Measurements from ENCODE around the gene ATOH8. TPM values are rescaled to one million over a fixed set of nuclear protein-coding genes. Genes with fewer than 3 reads are reported as not detected.

Gene ATOH8
- total RNA-seq, 1 donor from 2014 or later: 93.6 TPM

- TF ChIP-seq CTCF (IDR thresholded peaks at IDR 0.05): no peak
- Histone ChIP-seq H3K9me3 (no peaks in the 10 kb centered on the region), H3K27me3 (no peaks in the 10 kb centered on the region), H3K4me1 (peaks cover 43% of the 10 kb centered on the region), H3K36me3 (no peaks in the 10 kb centered on the region), H3K4me3 (no peak overlapping the region), H3K27ac (no peak overlapping the region)
- ATAC-seq: no peak
- intact Hi-C loops (cut with DNase I): loop anchor here (5.0 kb wide), 1 partner anchor 87 kb away; no protein-coding TSS in a partner anchor
- no peak for DNase-seq
Observed at GRCh38 chr2:85725451-85725850, 28.3 kb upstream of the ATOH8 start.

GRCh38 chr2:85727798-85728197 is 26.0 kb upstream of the ATOH8 start:
- intact Hi-C loops (cut with DNase I): loop anchor here (5.0 kb wide), 1 partner anchor 85 kb away; no protein-coding TSS in a partner anchor
- peak; percentile 61 for ATAC-seq
- H3K4me3 ChIP-seq: no peak overlapping the region
- H3K4me1 ChIP-seq: peaks cover 40% of the 10 kb centered on the region
- peak; percentile 82 for DNase-seq
- H3K9me3 ChIP-seq: no peaks in the 10 kb centered on the region
- H3K36me3 ChIP-seq: no peaks in the 10 kb centered on the region
- no peak overlapping the region for H3K27ac ChIP-seq
- no peak for TF ChIP-seq CTCF (IDR thresholded peaks at IDR 0.05)
- H3K27me3 ChIP-seq: no peaks in the 10 kb centered on the region

- Histone ChIP-seq H3K4me3 (no peak overlapping the region), H3K4me1 (peaks cover 35% of the 10 kb centered on the region), H3K9me3 (no peaks in the 10 kb centered on the region), H3K27me3 (no peaks in the 10 kb centered on the region), H3K36me3 (no peaks in the 10 kb centered on the region), H3K27ac (peak overlapping the region; percentile 1)
- ATAC-seq (no peak), DNase-seq (no peak)
- intact Hi-C loops (cut with DNase I): loop anchor here (5.0 kb wide), 1 partner anchor 84 kb away; no protein-coding TSS in a partner anchor
- no peak for TF ChIP-seq CTCF (IDR thresholded peaks at IDR 0.05)
Observed at GRCh38 chr2:85728342-85728741, 25.4 kb upstream of the ATOH8 start.

DNA sequence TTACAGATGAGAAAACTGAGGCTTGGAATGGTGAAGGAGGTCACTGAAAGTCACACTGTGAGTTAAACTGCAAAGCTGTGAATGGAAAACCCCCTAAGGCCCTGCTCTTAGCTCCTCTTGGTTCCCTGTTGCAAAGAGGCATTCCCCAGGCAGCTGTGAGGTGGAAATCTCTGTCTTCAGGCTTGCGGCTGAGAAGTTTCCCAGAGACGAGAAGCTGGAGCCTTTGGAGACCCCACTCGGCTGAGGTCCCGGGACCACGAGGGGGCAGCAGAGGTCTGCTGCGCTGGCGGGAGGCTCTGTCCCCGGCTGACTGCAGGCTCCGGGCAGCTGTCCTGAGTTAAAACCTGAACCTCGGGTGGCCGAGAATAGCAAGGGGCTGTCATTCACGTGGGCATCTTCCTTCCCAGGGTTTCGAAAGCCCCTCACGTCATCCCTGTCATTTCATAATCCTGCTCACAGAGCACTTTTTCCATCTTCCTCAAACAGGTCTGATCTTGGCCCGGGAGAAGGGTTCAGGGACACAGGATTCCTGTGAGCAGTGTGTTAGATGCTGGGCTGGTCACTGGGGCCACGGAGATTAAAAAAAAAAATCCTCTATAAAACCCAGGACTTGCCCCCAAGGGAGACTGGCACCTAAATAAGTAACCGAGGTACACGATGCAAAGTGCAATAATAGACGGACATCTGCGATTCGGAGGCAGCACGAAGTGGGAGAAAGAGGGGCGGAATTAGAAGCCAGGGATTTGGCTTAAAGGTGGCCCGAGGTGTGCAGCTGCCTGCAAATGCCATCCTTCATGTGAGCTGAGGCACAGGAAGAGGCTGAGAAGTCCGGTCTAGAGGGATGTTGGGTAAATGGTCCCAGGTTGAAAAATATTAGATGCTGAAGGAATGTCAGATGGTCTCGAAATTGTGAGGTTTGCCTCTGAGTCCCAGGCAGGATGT is 24.6 kb upstream of the ATOH8 start:
- H3K36me3 ChIP-seq: no peaks in the 10 kb centered on the region
- H3K4me1 ChIP-seq: peaks cover 32% of the 10 kb centered on the region
- no peaks in the 10 kb centered on the region for H3K9me3 ChIP-seq
- TF ChIP-seq CTCF (IDR thresholded peaks at IDR 0.05): peak; percentile 95
- H3K27ac ChIP-seq: peak overlapping the region; percentile 1
- ATAC-seq: peak; percentile 97
- peak; percentile 95 for DNase-seq
- no peak overlapping the region for H3K4me3 ChIP-seq
- intact Hi-C loops (cut with DNase I): loop anchor here (5.0 kb wide), 1 partner anchor 83 kb away; no protein-coding TSS in a partner anchor
- no peaks in the 10 kb centered on the region for H3K27me3 ChIP-seq

DNA sequence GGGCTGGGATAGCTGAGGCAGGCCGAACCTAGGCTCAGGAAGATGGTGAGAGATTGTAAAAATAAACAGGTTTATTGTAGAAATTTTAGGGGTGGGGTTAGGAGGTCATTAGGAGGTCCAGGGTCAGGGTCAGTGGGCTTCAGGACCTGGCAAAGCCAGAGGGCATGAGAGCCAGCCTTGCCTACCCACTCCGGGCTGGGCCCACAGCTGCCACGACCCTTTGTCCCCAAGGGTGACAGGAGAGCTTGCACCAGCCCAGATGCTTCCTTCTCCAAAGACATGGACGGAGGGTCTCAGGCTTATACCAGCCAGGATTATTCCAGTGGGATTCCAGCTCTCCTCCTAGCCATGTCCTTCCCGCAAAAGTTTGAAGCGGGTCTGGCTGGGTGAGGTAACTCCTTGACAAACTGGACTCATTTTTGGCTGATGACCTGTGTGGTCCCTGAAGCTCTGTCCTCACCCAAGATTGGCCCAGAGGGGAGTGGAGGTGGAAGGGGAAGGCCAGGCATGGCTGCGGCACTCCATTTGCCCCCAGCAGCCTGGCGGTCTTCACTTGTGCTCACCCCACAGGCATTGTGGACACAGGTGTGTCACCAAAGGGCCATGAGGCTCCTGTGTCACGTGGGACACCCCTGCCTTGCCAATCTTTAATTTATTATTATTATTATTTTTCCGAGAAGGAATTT is 23.8 kb upstream of the ATOH8 start:
- no peak overlapping the region for H3K27ac ChIP-seq
- intact Hi-C loops (cut with DNase I): loop anchor here (5.0 kb wide), 1 partner anchor 82 kb away; no protein-coding TSS in a partner anchor

More for the DNA sequence above, 23.8 kb upstream of the ATOH8 start:
- Histone ChIP-seq H3K4me1 (peaks cover 29% of the 10 kb centered on the region), H3K4me3 (no peak overlapping the region), H3K9me3 (no peaks in the 10 kb centered on the region), H3K36me3 (no peaks in the 10 kb centered on the region), H3K27me3 (no peaks in the 10 kb centered on the region)
- DNase-seq: no peak
- no peak for ATAC-seq
- no peak for TF ChIP-seq CTCF (IDR thresholded peaks at IDR 0.05)
